ENCODE measurements around the gene SLC16A5.
"Not testable (repeated sequence)": the region's sequence is repeated elsewhere in the genome, so short reads cannot be mapped to it uniquely, and the experiment has no call there.

Gene SLC16A5

GRCh38 chr17:75087558-75088453 lies at the start of gene SLC16A5:
SLC16A5 (plus strand) TSS chr17:75087954; CDS start chr17:75093637, 5,683 bp downstream.
- no peak for DNase-seq (ENCODE audit: low read depth, low spot score)

GRCh38 chr17:75039238-75039637 lies 48.5 kb upstream of the SLC16A5 start:
- no peak for DNase-seq (ENCODE audit: low read depth, low spot score)

- no peak for DNase-seq (ENCODE audit: low read depth, low spot score)
Measured at GRCh38 chr17:75041656-75042280, 46.0 kb upstream of the SLC16A5 start.

- DNase-seq (ENCODE audit: low read depth, low spot score), result not testable (repeated sequence)
Measured at GRCh38 chr17:75043789-75044188, 44.0 kb upstream of the SLC16A5 start.

GRCh38 chr17:75044716-75045115 lies 43.0 kb upstream of the SLC16A5 start:
- no peak for DNase-seq (ENCODE audit: low read depth, low spot score)

- DNase-seq (ENCODE audit: low read depth, low spot score), result not testable (repeated sequence)
Measured at GRCh38 chr17:75045946-75046406, 41.8 kb upstream of the SLC16A5 start.

GRCh38 chr17:75046407-75047289 lies 41.1 kb upstream of the SLC16A5 start, which contains the start of the genes ATP5PD and KCTD2:
ATP5PD (minus strand) TSS chr17:75046969; CDS start chr17:75042650, 4,319 bp downstream.
KCTD2 (plus strand) TSS chr17:75047225; CDS start chr17:75047251, 26 bp downstream.
- DNase-seq (ENCODE audit: low read depth, low spot score), result peak; percentile 87

GRCh38 chr17:75047398-75048098 lies 40.2 kb upstream of the SLC16A5 start:
- no peak for DNase-seq (ENCODE audit: low read depth, low spot score)

- no peak for DNase-seq (ENCODE audit: low read depth, low spot score)
Measured at GRCh38 chr17:75048249-75048878, 39.4 kb upstream of the SLC16A5 start.

GRCh38 chr17:75049057-75049456 lies 38.7 kb upstream of the SLC16A5 start:
- DNase-seq (ENCODE audit: low read depth, low spot score), result no peak

- DNase-seq (ENCODE audit: low read depth, low spot score), result no peak
Measured at GRCh38 chr17:75049706-75050105, 38.0 kb upstream of the SLC16A5 start.

- no peak for DNase-seq (ENCODE audit: low read depth, low spot score)
Measured at GRCh38 chr17:75051941-75052340, 35.8 kb upstream of the SLC16A5 start.

- DNase-seq (ENCODE audit: low read depth, low spot score), result no peak
Measured at GRCh38 chr17:75059369-75060345, 28.1 kb upstream of the SLC16A5 start.

- no peak for DNase-seq (ENCODE audit: low read depth, low spot score)
Measured at GRCh38 chr17:75060434-75061054, 27.2 kb upstream of the SLC16A5 start.

- no peak for DNase-seq (ENCODE audit: low read depth, low spot score)
Measured at GRCh38 chr17:75061055-75061438, 26.7 kb upstream of the SLC16A5 start.

GRCh38 chr17:75061618-75062017 lies 26.1 kb upstream of the SLC16A5 start:
- DNase-seq (ENCODE audit: low read depth, low spot score), result no peak

GRCh38 chr17:75063201-75063600 lies 24.6 kb upstream of the SLC16A5 start:
- no peak for DNase-seq (ENCODE audit: low read depth, low spot score)

GRCh38 chr17:75063626-75064025 lies 24.1 kb upstream of the SLC16A5 start:
- no peak for DNase-seq (ENCODE audit: low read depth, low spot score)

- no peak for DNase-seq (ENCODE audit: low read depth, low spot score)
Measured at GRCh38 chr17:75064040-75064439, 23.7 kb upstream of the SLC16A5 start.

Measured in brain pericyte (primary cell).